ENCODE measurements around the gene SPIRE1.

DNA sequence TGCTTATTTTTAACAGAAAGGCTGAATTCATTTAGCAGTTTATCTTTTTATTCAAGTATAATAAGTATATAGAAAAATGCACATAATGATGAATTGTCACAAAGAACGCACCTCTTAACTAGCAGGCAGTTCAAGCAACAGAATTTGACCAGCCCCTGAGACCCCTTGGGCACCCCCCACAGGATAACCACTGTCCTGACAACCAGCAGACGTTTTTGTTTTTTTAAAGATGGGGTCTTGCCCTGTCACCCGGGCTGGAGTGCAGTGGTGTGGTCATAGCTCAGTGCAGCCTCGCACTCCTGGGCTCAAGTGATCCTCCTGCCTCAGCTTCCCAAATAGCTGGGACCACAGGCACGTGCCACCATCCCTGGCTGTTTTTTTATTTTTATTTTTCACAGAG lies 236.2 kb downstream of the SPIRE1 start:
- TF ChIP-seq, protein P1, sequence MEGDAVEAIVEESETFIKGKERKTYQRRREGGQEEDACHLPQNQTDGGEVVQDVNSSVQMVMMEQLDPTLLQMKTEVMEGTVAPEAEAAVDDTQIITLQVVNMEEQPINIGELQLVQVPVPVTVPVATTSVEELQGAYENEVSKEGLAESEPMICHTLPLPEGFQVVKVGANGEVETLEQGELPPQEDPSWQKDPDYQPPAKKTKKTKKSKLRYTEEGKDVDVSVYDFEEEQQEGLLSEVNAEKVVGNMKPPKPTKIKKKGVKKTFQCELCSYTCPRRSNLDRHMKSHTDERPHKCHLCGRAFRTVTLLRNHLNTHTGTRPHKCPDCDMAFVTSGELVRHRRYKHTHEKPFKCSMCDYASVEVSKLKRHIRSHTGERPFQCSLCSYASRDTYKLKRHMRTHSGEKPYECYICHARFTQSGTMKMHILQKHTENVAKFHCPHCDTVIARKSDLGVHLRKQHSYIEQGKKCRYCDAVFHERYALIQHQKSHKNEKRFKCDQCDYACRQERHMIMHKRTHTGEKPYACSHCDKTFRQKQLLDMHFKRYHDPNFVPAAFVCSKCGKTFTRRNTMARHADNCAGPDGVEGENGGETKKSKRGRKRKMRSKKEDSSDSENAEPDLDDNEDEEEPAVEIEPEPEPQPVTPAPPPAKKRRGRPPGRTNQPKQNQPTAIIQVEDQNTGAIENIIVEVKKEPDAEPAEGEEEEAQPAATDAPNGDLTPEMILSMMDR (IDR thresholded peaks at IDR 0.05), result no peak
- TF ChIP-seq EP300 (IDR thresholded peaks at IDR 0.05), result no peak

Data from tibial nerve (tissue), 4 donors.